Loucy (cell line): Measurements from ENCODE around the gene TICAM1.
"Not testable (repeated sequence)": the region's sequence is repeated elsewhere in the genome, so short reads cannot be mapped to it uniquely, and the experiment has no call there.

ENCODE experiments used
- H2AFZ ChIP-seq: fragments of 200-600 bp; sonication (generic); 2 replicates; pipeline ENCODE4 v1.6.0; 2016; ENCODE audit warnings: antibody characterized with exemption, mild to moderate bottlenecking, low read length, moderate library complexity
- H3F3A ChIP-seq: fragments of 200-600 bp; 2 replicates; pipeline ENCODE4 v1.6.0; 2016; ENCODE audit warnings: antibody characterized with exemption, low read depth, mild to moderate bottlenecking
- H3K27me3 ChIP-seq: fragments of 200-600 bp; sonication (generic); 2 replicates; pipeline ENCODE4 v1.6.1; 2014; ENCODE audit warnings: low read length, mild to moderate bottlenecking; ENCODE audit not compliant: insufficient read depth, poor library complexity, severe bottlenecking
- H3K36me3 ChIP-seq: fragments of 200-600 bp; sonication (generic); 2 replicates; pipeline ENCODE4 v1.6.1; 2016; ENCODE audit warnings: low read length; ENCODE audit not compliant: insufficient read depth
- H3K4me1 ChIP-seq: fragments of 200-600 bp; sonication (generic); 2 replicates; pipeline ENCODE4 v1.5.1; 2014; ENCODE audit warnings: low read length, mild to moderate bottlenecking; ENCODE audit not compliant: insufficient read depth, poor library complexity, severe bottlenecking
- H3K4me2 ChIP-seq: fragments of 200-600 bp; sonication (generic); 2 replicates; pipeline ENCODE4 v1.6.0; 2014; ENCODE audit warnings: antibody characterized with exemption, low read length, low read depth, mild to moderate bottlenecking; ENCODE audit not compliant: poor library complexity, severe bottlenecking
- H3K4me3 ChIP-seq: fragments of 200-600 bp; sonication (generic); 2 replicates; pipeline ENCODE4 v1.5.1; 2014; ENCODE audit warnings: low read length, mild to moderate bottlenecking, mixed read lengths; ENCODE audit not compliant: poor library complexity, severe bottlenecking
- H3K79me2 ChIP-seq: fragments of 200-600 bp; sonication (generic); 2 replicates; pipeline ENCODE4 v1.6.1; 2014; ENCODE audit warnings: low read length; ENCODE audit not compliant: insufficient read depth
- H3K9ac ChIP-seq: fragments of 200-600 bp; sonication (generic); 2 replicates; pipeline ENCODE4 v1.6.0; 2014; ENCODE audit warnings: mild to moderate bottlenecking, low read depth, low read length, moderate library complexity; ENCODE audit not compliant: poor library complexity, severe bottlenecking
- H3K9me2 ChIP-seq: fragments of 200-600 bp; sonication (generic); replicated peaks from 2 replicates; pipeline ENCODE4 v1.6.1; 2016; ENCODE audit warnings: low read depth, low read length, mixed read lengths
- H3K9me3 ChIP-seq: fragments of 200-600 bp; sonication (generic); 2 replicates; pipeline ENCODE4 v1.6.1; 2014; ENCODE audit warnings: mild to moderate bottlenecking, antibody characterized with exemption, low read length, low read depth; ENCODE audit not compliant: insufficient read depth
- H4K20me1 ChIP-seq: fragments of 200-600 bp; sonication (generic); 2 replicates; pipeline ENCODE4 v1.6.0; 2014; ENCODE audit warnings: antibody characterized with exemption, low read length, mild to moderate bottlenecking; ENCODE audit not compliant: insufficient read depth, poor library complexity, severe bottlenecking
- EZH2phosphoT487 ChIP-seq: fragments of 200-600 bp; IDR thresholded peaks from 2 replicates; pipeline ENCODE4 v1.6.1; 2018; ENCODE audit warnings: antibody characterized with exemption, mild to moderate bottlenecking, moderate library complexity, borderline replicate concordance
- TF ChIP-seq, protein P1 (sequence below): fragments of 200-600 bp; sonication (generic); conservative IDR thresholded peaks from 2 replicates; pipeline ENCODE4 v1.5.1; 2014; ENCODE audit warnings: mild to moderate bottlenecking, antibody characterized with exemption, low read length

The TICAM1 gene

DNA sequence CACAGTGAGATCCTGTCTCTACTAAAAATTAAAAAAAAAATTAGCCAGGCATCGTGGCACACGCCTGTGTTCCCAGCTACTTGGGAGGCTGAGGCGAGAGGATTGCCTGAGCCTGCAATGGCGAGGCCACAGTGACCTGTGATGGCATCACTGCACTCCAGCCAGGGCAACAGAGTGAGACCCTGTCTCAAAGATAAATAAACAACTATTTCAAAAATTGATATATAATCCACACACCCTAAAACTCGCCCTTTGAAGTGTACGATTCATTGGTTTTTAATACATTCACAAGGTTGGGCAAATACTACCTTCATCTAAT lies 12.1 kb upstream of the TICAM1 start:
- no peaks in the 10 kb centered on the region for H3K27me3 ChIP-seq
- H3K36me3 ChIP-seq: peaks cover 55% of the 10 kb centered on the region; the same call in 1 of the 2 replicates
- H2AFZ ChIP-seq: no peak overlapping the region
- H3K4me1 ChIP-seq: no peaks in the 10 kb centered on the region
- no peaks in the 10 kb centered on the region for H3F3A ChIP-seq
- H3K4me2 ChIP-seq: no peak overlapping the region
- no peaks in the 10 kb centered on the region for H4K20me1 ChIP-seq
- H3K79me2 ChIP-seq: no peaks in the 10 kb centered on the region
- no peaks in the 10 kb centered on the region for H3K9me3 ChIP-seq
- no peak overlapping the region for H3K9ac ChIP-seq
- TF ChIP-seq, protein P1, sequence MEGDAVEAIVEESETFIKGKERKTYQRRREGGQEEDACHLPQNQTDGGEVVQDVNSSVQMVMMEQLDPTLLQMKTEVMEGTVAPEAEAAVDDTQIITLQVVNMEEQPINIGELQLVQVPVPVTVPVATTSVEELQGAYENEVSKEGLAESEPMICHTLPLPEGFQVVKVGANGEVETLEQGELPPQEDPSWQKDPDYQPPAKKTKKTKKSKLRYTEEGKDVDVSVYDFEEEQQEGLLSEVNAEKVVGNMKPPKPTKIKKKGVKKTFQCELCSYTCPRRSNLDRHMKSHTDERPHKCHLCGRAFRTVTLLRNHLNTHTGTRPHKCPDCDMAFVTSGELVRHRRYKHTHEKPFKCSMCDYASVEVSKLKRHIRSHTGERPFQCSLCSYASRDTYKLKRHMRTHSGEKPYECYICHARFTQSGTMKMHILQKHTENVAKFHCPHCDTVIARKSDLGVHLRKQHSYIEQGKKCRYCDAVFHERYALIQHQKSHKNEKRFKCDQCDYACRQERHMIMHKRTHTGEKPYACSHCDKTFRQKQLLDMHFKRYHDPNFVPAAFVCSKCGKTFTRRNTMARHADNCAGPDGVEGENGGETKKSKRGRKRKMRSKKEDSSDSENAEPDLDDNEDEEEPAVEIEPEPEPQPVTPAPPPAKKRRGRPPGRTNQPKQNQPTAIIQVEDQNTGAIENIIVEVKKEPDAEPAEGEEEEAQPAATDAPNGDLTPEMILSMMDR: no peak
- TF ChIP-seq EZH2phosphoT487: no peak
- no peaks in the 10 kb centered on the region for H3K9me2 ChIP-seq
- no peak overlapping the region for H3K4me3 ChIP-seq

DNA sequence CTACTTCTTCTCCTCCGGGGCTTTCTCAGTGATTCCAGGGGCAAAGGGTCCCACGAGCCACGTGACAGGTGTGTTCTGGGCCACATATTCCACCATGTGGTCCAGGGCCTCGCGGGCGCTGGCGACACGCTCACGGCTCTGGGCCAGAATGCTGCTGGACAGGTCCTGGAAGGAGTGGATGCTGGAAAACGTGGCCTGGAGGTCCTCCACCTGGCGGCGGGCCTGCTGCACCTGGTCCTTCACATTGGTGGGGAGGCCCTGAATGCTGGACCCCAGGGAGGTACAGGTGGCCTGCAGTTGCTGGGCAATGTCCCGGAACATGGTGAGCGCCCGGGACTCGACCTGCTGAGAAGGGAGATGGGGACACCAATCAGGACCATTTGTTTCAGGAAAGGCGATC lies 7.7 kb upstream of the TICAM1 start:
- Histone ChIP-seq H3K27me3 (no peaks in the 10 kb centered on the region), H3K4me2 (no peak overlapping the region), H3F3A (no peaks in the 10 kb centered on the region), H3K4me1 (no peaks in the 10 kb centered on the region), H4K20me1 (no peaks in the 10 kb centered on the region), H3K9ac (no peak overlapping the region), H3K4me3 (no peak overlapping the region), H2AFZ (no peak overlapping the region), H3K79me2 (no peaks in the 10 kb centered on the region), H3K9me3 (no peaks in the 10 kb centered on the region), H3K9me2 (no peaks in the 10 kb centered on the region), H3K36me3 (peaks cover 41% of the 10 kb centered on the region; the same call in 1 of the 2 replicates)
- TF ChIP-seq EZH2phosphoT487: no peak
- TF ChIP-seq, protein P1: no peak

DNA sequence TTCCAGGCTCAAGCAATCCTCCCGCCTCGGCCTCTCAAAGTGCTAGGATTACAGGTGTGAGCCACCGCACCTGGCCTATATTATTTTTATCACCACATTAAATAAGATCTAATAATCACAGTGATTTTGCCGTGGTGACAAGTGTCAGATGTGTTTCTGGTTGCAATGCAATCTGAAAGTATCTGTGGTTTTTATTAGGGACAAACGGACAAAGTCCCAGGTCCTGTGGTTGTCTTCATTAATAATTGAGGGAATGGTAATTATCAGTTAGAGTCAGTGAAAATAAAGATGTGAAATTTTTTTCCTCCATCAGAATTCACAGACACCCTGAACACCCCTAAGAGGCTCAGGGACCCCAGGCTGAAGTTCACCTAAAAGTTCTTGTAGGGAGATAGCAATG lies 1.3 kb upstream of the TICAM1 start:
- H3K36me3 ChIP-seq: peaks cover 5% of the 10 kb centered on the region; the same call in 1 of the 2 replicates
- H3K9me3 ChIP-seq: no peaks in the 10 kb centered on the region
- no peak overlapping the region for H3K9ac ChIP-seq
- H3K4me1 ChIP-seq: peaks cover 10% of the 10 kb centered on the region
- H3K27me3 ChIP-seq: no peaks in the 10 kb centered on the region
- 0 out of 2 replicates have a peak, but pooled peaks cover 3% of the 10 kb centered on the region for H3F3A ChIP-seq
- H2AFZ ChIP-seq: no peak overlapping the region
- H3K79me2 ChIP-seq: peaks cover 19% of the 10 kb centered on the region
- peaks cover 4% of the 10 kb centered on the region for H4K20me1 ChIP-seq
- H3K4me2 ChIP-seq: no peak overlapping the region
- no peak for TF ChIP-seq EZH2phosphoT487
- no peaks in the 10 kb centered on the region for H3K9me2 ChIP-seq
- H3K4me3 ChIP-seq: no peak overlapping the region

DNA sequence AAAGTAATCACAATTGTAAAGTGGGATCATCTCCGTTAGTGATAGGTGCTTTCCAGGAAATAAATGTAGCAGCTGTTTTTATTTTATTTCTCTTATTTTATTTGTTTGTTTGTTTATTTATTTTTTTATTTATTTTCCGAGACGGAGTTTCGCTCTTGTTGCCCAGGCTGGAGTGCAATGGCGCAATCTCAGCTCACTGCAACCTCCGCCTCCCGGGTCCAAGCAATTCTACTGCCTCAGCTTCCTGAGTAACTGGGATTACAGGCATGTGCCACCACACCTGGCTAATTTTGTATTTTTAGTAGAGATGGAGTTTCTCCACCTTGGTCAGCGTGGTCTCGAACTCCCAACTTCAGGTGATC lies 448 bp upstream of the TICAM1 start:
- peaks cover 19% of the 10 kb centered on the region for H3K79me2 ChIP-seq
- H3K9me2 ChIP-seq, H3K27me3 ChIP-seq, H4K20me1 ChIP-seq, H3K36me3 ChIP-seq, H3F3A ChIP-seq, H3K9me3 ChIP-seq: not testable (repeated sequence)
- peak overlapping the region; percentile 75 for H3K4me2 ChIP-seq
- peak overlapping the region; percentile 100 for H2AFZ ChIP-seq
- peak overlapping the region; percentile 75 for H3K9ac ChIP-seq
- peak overlapping the region; percentile 95 for H3K4me3 ChIP-seq
- H3K4me1 ChIP-seq: peaks cover 10% of the 10 kb centered on the region
